H1 (cell line): ENCODE results near the gene ANKLE1. TPM values are rescaled to one million over a fixed set of nuclear protein-coding genes. Genes with fewer than 3 reads are reported as not detected.

Experiments
- NRF1 ChIP-seq: IDR thresholded peaks from 2 replicates; pipeline ENCODE4 v1.6.1; 2011; ENCODE audit warnings: mild to moderate bottlenecking, low read depth, low read length, improper control_type of control experiment
- POLR2A ChIP-seq, 2 experiments: IDR thresholded peaks; 1 replicate in 1 of 2; 2 replicates in 1 of 2; pipeline ENCODE4 v1.6.1; 2011; ENCODE audit warnings: low read depth in 2 of 2, low read length in 2 of 2, mild to moderate bottlenecking in 2 of 2; ENCODE audit errors: control extremely low read depth in 1 of 2
- RBBP5 ChIP-seq: IDR thresholded peaks from 2 replicates; pipeline ENCODE4 v1.7.1; 2012; ENCODE audit warnings: low read depth, mild to moderate bottlenecking, inconsistent platforms, low read length, moderate library complexity, borderline replicate concordance
- SAP30 ChIP-seq: fragments of 300-600 bp; sonication (generic); IDR thresholded peaks from 2 replicates; pipeline ENCODE4 v1.7.1; 2012; ENCODE audit warnings: low read length, moderate library complexity, mild to moderate bottlenecking, inconsistent platforms; ENCODE audit not compliant: insufficient read depth, insufficient replicate concordance
- polyA plus RNA-seq, 7 experiments: library from polyadenylated mRNA; depleted of rRNA in 3 of 7; stranded (reverse) in 5 of 7; unstranded in 2 of 7; fragments of >200 nt in 5 of 7; fragments of 200-250 nt in 2 of 7; gene quantifications; 1 replicate in 5 of 7; 2 replicates in 1 of 7; 4 replicates in 1 of 7; pipeline versions ENCODE4 v1.2.1 to v1.2.3, GENCODE V29; 2011 to 2013; ENCODE audit warnings: missing spikeins in 2 of 7, mixed read lengths in 2 of 7
- total RNA-seq: library from RNA; stranded (reverse); fragmentation: NEBNext Ultra II Directional; extraction: Animal tissue kit (Norgen Biotek cat#: 25700); gene quantifications from 2 replicates; pipeline ENCODE4 v1.2.1, GENCODE V29; 2021

ANKLE1 gene
- total and polyA plus RNA-seq, 2 of the 8 experiments (the other 6 are each of a cell fraction or from before 2014, with no cell fraction given), result 6.1 to 9.6 TPM

DNA sequence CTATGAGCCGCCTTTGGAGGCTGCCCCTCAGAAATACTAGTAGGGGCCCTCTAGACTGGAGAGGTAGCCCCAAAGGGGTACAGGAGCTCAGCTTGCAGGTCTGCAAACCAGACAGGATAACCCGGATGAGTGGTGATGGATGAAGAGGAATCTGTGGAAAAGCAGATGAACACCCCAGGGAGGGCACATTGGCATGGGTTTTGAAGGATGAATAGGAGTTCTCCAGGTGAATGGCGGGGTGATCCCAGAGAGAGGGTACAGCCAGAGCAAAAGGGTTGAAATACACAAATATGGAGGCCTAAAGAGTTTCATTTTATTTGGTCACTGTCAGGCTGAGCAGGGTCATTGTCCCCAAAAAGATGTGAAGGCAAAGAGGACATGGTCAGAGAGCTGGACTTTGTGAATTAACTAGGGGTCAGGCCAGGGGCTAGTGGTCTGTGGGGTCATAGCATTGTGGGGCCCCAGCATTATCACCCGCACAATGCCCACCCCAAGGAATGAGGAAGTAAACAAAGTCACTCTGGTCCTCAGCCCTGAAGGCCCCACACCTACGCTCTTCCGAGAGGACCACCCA lies 40.8 kb upstream of the ANKLE1 start (continued):
- TF ChIP-seq SAP30 (no peak), NRF1 (no peak), POLR2A (IDR thresholded peaks at IDR 0.05; ENCODE audit: control extremely low read depth in 1 of 2, low read depth in 2 of 2, low read length in 2 of 2) (no peak), RBBP5 (no peak)
